ENCODE results near the gene BBX.
"Not testable (repeated sequence)": the region's sequence is repeated elsewhere in the genome, so short reads cannot be mapped to it uniquely, and the experiment has no call there.

Gene BBX

DNA sequence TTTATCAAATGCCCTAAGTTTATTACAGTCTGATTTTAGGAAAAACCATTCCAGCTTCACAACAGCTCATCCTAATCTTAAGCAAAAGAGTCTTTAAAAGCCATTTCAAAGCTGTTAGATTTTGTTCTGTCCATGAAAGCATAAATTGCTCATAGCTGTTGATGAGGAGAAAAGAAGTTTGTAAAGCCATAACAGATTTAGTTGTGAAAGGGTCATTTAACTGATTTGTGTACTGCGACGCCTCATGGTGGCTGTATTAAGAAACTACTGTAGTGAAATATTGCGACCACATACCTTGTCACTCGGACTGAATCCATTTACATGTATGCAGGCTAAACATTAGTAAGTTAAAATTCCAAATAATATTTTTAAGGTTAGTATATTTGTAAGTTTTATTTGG, 20.9 kb downstream of the BBX start:
- peak; percentile 53 for DNase-seq

DNA sequence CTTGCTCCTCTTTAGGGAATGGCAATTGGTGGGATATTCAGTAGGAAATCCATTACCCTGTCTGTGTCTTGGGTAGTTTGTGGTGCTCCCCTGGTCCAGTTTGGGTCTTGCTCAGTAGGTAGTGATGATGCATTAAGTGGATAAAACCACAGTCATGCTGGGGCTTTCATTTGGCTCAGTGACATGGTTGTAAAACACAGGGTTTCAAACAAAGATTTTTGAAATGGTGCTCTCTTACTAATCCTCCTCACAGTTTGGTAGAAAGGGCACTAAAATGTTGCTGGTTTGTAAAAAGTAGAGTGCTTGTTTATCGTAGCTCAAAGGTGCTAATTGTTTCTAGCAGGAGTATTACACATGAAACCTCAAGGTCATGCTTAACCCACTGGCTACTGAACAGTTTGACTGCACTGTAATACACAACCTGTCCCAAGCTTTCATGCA, 22.9 kb downstream of the BBX start:
- no peak for DNase-seq

DNA sequence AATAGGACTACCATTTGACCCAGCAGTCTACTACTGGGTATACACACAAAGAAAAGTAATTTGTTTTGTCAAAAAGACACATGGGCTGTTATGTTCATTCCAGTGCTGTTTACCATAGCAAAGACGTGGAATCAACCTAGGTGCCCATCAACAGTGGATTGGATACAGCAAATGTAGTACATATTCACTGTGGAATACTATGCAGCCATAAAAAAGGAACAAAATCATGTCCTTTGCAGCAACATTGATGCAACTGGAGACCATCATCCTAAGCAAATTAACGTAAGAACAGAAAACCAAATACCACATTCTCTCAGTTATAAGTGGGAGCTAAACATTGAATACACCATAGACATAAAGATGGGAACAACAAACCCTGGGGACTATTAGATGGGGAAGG, 25.8 kb downstream of the BBX start:
- DNase-seq, result no peak

DNA sequence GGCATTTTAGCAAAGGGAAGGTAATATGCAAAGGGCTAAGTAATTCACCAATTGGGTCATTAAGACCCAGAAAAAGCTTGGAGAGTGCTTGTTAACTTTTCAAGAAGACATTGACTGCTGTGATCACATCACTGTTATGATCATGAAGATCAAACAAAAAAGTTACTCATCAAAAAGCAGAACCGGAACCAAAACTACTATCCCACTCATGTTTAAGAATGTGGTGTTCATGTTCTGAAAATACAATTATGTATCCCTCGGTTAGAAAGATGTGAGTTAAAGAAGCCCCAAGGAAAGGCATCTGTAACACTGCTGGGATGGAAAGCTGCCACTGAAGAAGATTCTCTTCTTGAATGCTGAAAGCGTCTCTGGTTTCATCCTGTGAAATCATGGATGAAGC, 32.6 kb downstream of the BBX start:
- no peak for DNase-seq

DNA sequence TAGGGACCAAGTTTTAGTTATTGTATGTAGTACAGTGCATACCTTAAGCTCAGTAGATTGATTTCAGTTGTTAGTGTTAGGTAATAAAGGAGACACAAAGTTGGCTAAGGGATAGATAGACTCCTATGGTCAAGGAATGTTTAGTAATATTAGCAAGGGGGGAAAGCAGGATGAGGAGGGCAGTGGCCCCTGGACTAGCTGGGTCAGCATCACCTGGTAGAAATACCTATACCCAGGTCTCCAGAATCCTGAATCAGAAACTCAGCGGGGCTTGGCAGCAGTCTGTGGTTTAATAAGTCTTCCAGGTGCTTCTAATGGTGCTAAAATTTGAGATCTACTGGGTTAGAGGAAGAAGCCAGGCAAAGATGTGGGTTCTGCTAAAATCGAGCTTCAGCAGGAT, 35.0 kb downstream of the BBX start:
- DNase-seq, result no peak

DNA sequence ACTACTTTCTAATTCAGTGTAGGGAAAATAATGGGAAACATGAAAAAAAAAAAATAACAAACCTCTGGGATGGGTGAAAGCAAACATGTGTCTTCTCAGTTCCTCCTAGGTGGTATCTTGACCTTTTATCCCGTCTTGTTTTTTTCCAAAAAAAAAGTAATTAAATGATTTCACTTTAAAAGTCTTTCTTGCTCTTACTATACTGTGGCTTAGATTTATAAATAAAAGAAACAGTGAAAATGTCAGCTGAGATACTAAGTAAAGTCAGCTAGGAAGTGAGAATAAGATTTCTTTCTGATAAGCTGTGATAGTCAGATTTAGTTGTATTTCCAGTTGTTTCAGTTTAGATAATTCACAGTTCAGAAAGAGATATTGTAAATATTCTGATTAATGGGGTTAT, 37.4 kb downstream of the BBX start:
- DNase-seq, result no peak

DNA sequence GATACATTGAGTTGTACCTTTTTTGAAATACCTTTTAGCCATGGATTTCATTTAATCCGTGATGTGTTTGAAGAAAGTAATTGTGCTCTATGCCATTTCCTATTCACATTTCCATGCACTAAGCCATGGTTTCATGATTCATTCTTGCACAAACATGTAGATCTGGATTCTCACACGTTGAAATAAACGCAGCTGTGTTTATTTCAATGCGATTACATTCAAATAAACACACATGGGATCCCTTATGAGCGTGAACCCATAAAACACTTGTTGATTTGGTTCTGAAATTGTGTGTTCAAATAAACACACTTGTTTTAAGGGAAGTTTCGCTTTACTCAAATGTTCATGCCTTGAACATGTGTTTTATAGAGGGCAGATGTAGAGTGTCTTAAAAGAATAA, 39.2 kb downstream of the BBX start:
- DNase-seq, result no peak

DNA sequence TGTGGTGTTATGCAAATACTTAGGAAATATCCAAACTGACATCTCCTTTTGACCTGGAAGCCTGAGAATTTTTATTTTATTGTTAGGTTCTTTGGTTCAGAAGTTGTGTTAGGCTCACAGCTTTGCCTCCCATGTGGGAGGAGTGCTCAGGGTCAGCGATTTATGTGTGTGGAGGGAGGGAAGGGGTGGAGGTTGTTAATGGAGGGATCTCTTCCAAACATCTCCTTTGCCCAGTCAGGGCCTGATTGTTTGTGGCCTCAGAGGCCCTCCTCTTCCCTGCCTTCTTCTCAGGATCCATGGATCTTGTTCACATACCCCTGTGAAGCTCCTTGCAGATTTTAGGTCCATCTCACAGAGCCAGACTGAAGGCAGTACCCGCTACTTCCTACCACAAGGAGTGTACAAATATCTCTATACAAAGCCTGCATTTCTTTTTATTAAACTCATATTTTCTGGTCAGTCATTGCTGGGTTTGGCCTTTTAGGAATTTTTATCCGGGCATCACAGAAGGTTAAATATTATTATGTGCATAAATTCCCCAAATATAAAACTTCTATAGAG, 40.3 kb downstream of the BBX start:
- no peak for DNase-seq

DNA sequence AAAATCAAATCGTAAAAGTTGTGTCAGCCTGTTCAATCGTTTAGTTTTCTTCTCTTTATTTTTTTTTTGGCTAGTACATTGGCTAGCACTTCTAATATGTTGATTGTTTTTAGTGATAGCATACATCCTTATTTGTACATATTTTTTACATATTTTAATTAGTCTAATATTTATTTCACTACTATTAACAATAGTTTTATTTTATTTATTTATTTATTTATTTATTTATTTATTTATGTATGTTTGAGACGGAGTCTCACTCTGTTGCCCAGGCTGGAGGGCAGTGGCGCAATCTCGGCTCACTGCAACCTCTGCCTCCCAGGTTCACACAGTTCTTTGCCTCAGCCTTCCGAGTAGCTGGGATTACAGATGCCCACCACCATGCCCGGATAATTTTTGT, 42.5 kb downstream of the BBX start:
- not testable (repeated sequence) for DNase-seq

DNA sequence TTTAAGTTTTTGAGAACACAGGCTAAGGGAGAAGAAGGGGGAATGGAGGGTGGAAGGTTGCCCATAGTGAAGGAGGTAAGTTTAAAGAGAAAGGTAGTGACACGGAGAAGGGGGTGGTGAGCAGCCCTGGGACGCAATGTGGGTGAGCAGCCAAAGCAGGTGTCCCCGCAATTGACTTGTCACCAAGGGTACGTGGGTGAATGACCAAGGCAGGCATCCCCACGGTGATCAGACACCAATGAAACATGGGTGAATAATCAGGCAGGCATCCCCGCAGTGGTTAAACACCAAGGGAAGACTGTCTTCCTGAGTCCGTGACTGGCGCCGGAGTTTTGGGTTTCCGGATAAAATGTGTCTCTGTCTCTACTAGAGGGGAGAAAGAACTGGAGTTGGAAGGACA, 48.3 kb downstream of the BBX start:
- not testable (repeated sequence) for DNase-seq

DNA sequence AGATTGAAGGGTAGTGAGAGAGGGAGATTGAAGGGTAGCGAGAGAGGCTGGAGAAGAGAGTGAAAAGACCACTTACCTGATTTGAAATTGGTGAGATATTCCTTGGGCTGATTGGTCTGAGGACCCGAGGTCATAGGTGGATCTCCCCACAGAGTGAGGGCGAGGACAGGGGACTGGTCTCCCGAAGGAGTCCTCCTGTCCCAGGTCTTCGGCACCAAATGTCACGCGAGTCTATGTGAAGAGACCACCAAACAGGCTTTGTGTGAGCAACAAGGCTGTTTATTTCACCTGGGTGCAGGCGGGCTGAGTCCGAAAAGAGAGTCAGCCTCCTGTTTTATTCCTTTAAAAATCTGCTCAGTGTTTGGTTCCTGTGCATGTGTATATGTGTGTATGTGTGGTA, 48.7 kb downstream of the BBX start:
- DNase-seq, result not testable (repeated sequence)

DNA sequence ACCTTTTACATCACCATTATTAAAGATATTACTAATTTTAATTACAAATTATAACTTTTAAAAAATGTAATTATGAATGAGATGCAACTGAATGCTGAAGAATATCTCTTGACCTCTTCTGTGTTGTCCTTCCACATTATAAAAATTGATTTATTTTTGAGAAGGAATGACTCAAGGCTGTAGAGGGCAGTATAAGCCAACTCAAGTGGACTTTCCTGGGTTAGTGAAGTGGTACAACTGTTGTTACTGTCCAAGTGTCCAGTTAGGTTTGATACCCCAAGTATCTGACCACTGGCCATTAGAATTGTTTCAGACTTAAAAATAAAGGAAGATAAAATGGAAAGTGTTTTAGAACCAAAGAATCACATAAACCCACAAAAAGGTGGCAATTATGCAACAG, 51.9 kb downstream of the BBX start:
- DNase-seq, result peak; percentile 67

DNA sequence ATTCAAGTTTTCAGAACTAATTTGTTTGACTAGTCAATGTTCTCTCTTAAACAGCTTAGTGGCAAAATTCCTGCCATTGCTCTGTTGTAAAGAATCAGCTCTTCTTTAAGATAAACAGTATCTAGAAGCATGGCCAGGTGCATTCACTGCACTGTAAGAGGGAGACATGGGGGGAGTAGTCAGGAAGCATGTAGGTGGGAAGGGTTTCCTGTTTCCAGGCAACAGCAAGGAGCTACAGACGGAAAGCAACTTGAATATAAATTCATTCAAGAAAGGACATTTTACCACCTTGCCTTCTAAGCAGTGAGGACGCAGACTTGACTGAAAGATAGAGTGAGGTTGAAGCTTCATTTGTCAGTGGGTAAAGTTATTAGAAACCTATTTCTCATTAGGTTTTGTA, 55.3 kb downstream of the BBX start:
- DNase-seq, result no peak

DNA sequence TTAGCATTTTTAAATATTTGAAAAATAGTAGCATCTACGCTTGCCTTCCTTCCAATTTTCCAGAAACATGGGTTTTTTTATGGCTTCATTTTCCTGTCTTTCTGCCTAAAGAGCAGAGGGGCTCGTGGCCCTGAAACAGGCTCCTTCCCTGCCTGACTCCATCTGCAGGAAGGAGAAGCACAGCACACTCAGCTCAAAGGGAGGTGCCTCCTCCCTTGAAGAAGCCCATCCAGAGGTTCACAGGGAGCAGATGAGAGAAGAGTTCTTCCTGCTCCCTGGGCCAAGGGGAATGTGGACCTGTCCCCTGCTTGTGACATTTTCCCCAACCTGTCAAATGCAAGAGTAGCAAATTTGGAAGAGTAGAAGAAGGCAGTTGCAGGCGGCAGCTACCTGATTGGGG, 55.8 kb downstream of the BBX start:
- DNase-seq, result no peak

DNA sequence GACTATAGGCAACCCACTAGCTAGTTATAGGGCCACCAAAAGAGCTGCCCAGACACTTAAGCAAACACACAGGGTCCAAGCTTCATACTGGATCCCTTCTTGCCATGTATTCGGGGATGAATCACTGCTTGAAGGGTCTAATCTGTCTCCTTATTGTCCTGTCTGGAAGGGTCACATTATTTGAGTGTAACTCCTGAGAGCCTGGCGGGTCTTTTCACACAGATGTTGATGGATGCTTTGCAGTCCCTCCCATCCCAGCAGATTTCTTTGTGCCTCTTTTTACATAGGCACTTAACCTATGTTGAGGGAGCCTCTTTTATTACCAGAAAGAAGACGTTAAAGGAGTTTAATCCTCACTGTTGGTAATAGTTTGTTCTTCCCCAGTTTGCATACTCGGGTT, 56.6 kb downstream of the BBX start:
- no peak for DNase-seq

DNA sequence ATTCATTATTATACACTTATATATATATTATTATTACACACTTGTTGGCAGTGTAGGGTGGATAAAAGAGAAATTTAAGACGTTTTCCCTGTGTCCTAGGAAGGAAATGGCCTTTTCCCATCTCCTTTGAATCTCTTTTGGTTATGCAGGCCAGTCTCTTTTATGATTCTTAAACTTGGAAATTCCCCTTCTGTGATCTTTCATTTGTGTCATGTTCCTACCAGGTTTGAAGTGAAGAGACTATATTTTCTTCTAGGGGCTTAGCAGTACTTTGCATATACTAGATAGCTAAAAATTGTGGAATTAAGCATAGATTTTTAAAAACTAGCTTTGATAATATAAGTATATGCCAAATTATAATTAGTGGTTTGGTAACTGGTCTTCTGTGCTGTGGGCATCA, 58.5 kb downstream of the BBX start:
- no peak for DNase-seq

DNA sequence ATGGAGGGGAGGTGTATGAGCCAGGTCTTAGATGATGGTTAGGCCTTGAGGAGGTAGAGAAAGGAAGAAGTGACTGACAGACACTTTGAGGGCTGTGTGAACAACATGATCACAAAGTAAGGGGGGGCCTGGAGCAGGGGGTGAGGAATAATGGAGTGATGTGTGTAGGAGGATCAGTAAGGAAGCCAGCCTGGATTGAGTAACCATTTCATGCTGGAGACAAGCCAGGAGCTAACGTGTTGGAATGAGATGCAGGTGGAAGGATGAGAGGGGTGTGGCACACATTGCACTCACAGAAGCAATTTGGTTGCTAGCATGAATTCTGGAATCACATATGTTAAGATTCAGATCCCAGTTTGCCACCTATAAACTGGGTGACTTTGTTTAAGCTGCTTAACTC, 65.5 kb downstream of the BBX start:
- no peak for DNase-seq

DNA sequence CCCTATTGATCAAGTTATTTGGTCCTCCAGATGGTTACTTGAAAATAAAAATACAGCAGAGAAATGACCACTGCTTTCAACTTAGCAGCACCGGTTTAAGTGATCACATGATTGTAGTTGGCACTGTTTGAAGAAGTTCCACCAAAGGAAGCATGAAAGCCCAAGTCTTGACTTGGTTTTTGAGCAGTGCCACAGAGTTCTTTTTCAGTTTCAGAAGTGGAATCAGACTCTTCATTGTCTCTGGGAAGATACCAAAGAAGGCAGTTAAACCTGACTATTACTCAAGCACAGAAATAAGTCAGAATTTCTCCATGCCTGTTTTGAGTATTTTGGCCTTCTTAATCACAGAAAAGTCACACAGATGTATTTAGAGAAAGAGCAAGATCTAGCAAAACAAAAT, 66.7 kb downstream of the BBX start:
- no peak for DNase-seq

DNA sequence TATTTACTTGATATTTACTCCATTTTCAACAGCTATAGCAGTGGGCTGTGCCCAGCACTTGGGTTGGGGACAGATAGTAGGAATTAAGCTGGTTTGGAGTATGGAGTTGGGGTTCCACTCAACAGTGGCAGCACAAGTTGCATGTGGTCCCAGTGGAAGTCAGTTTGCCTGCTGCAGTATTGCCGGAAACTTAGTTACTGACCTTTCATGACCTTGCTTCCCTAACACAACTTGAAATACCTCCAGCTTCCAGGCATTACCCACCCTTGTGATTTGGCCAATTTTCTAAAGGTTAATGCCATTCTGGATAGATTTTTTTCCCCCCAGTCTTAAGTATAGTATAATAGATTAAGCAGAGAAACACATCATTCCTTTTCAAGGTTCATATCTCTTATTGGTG, 68.0 kb downstream of the BBX start:
- DNase-seq, result no peak

DNA sequence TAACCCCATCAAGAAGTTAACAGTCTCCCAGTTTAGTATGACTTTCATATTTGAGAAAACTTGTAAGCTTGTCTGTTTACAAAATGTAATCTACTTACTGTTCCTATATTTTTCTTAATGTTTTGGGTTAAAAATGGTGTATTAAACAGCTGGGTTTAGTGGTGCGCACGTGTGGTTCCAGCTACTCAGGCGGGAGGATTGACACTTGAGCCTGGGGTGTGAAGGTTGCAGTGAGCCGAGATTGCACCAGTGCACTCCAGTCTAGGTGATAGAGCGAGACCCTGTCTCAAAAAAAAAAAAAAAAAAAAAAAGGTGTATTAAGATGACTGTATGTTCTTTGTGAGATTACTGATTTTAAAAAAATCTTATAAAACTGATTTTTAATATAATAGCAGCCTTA, 69.3 kb downstream of the BBX start:
- DNase-seq, result no peak

DNA sequence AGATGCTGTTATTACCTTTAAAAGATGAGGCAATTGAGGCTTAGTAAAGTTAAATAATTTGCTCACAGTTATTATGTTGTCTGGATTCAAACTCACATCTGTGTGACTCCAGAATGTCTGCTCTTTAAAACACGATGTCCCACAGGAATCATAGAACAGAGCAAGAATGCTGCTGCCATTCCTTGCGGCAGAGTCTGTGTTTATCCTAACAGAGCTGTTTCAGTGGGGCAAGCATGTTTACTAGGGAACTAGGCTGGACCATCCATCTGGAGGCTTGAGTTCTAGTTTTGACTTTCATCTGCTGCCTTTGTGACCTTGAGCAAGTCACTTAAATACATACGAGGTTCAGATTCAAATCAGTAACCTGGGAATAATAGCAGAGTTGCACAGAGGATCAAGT, 72.1 kb downstream of the BBX start:
- no peak for DNase-seq

DNA sequence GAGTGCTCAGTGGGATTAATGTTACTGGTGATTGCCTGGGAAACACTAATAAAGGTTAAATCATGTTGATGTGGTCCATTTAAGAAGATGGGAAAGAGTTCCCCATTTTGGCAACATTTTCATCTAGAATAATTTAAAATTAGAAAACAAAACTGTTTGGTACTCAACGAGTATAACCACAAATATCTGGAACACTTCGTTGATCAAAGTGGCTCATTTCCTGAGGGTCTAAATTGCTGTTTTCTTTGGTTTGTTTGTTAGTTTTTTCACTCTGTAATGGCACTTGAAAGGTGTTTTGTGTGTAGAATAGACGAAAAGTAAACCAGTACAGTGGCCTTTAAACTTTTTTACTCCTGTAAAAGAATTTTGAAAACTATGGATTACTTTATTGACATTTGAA, 73.9 kb downstream of the BBX start:
- DNase-seq, result no peak

DNA sequence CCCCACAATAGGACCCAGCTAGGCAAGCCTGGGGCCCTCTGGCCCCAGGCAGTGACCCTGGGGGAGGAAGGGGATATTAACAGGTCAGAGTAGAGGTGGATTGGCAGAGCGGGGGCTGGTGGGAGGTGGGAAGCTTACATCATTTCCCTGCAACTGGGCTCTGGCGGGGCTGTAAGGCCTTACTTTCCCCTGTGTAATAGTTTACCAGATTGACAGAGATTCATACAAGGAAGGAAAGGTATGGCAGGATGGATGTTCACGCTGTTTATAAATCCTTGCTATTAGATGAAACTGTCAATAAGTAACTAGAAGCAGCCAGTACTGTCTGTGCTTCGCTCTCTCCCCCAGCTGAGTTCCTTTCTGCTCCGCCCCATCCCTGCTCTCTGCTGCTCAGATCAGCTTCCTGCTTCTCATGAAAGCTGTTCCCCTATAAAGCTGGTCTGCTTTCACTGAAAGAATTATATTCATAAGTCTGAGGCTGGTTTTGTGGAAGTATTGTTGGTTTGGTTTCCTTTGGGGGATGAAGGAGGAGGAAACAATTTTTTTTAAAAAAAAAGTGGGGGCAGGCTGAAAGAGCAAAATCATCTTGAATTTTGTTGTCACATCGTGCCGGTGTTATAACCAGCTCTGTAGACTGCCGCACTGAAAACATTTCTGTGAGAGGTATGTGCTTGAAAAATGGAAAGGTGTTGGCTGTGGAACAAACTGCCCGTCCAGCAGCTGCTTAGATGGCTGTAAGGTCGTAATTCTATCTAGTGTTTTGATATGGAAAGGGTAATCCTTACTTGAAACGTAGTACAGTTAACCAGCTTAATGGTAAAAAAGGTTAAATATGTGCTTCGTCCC, 76.4 kb downstream of the BBX start:
- peak; percentile 75 for DNase-seq

DNA sequence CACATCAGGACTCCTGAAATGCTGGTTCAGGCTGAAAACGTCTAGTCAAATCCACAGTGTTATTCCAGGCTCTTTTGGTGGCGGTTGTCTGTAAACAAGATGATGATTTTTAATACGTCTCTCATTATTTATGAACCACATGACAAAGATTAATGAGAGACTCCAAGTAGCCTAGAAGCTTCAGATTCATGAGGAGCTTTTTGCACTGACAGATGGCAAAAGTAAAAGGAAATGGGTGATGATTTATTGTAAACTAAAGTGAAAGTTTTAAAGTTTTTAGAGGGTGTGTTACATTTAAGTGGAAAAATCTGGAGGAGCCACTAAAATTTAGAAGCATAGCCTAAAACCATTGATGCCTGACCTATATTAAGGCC, 77.0 kb downstream of the BBX start:
- no peak for DNase-seq

DNA sequence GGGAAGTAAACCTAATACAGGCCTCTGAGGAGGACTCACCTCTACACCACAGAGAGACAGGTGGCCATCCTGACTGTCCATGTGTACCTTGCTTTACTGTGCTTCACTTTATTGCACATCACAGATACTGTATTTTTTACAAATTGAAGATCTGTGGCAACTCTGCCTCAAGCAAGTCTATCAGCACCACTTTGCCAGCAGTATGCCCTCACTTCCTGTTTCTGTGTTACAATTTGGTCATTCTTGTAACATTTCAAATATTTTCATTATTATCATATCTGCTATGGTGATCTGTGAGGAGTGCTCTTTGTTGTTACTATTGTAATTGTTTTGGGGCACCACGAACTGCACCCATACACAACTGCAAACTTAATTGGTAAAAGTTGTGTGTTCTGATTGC, 78.0 kb downstream of the BBX start:
- DNase-seq, result peak; percentile 34
